B cell (primary cell): ENCODE data around the gene MTMR4.

ENCODE experiments used
- CTCF ChIP-seq: fragments of 200-600 bp; IDR thresholded peaks from one replicate; pipeline ENCODE4 v1.8.0; 2022; ENCODE audit warnings: antibody characterized with exemption, mild to moderate bottlenecking
- EZH2 ChIP-seq: IDR thresholded peaks from 2 replicates; pipeline ENCODE4 v1.6.1; 2012; ENCODE audit warnings: borderline replicate concordance, low read depth, mild to moderate bottlenecking, moderate library complexity, low read length; ENCODE audit not compliant: insufficient read depth, poor library complexity, severe bottlenecking

- TF ChIP-seq CTCF (no peak), EZH2 (no peak)
Observed at GRCh38 chr17:58508341-58509067, 5.9 kb downstream of the MTMR4 start.
